OCI-LY7 (cell line): Measurements from ENCODE around the gene ST6GAL1. TPM values are rescaled to one million over a fixed set of nuclear protein-coding genes. Genes with fewer than 3 reads are reported as not detected.

ENCODE experiments used
- BruUV-seq: library from RNA; stranded (reverse); fragments of 400-500 nt; replicated peaks from 2 replicates; lab custom pipeline; 2021; lab: Mats Ljungman, UMichigan
- CTCF ChIA-PET: fragments of 300-600 bp; sonication (Branson Sonifier 250); formaldehyde crosslinking; loops from one replicate; lab custom pipeline; 2022; ENCODE audit warnings: antibody characterized with exemption; ENCODE audit not compliant: unreplicated experiment; lab: Charles Lee
- POLR2A ChIA-PET: fragments of 300-600 bp; sonication (Branson Sonifier 250); formaldehyde crosslinking; loops from one replicate; lab custom pipeline; 2022; ENCODE audit warnings: antibody characterized with exemption; lab: Charles Lee
- DNase-seq: peaks from one replicate; pipeline ENCODE4 v3.0.0-alpha.2; 2015; ENCODE audit warnings: low spot score
- H2AFZ ChIP-seq: fragments of 200-600 bp; sonication (generic), shearing (Covaris generic); 2 replicates; pipeline ENCODE4 v1.6.1; 2014; ENCODE audit warnings: mild to moderate bottlenecking, antibody characterized with exemption, low read length, moderate library complexity
- H3K27ac ChIP-seq: fragments of 200-600 bp; sonication (generic); 2 replicates; pipeline ENCODE4 v1.5.1; 2014; ENCODE audit warnings: mixed run types, low read depth, mild to moderate bottlenecking, moderate library complexity, low read length, inconsistent platforms; ENCODE audit not compliant: poor library complexity, severe bottlenecking
- H3K36me3 ChIP-seq: fragments of 200-600 bp; sonication (generic); 2 replicates; pipeline ENCODE4 v1.6.1; 2014; ENCODE audit warnings: mild to moderate bottlenecking, antibody characterized with exemption, low read length, moderate library complexity, mixed read lengths; ENCODE audit not compliant: insufficient read depth
- H3K4me1 ChIP-seq: fragments of 200-600 bp; sonication (generic); 2 replicates; pipeline ENCODE4 v1.5.1; 2014; ENCODE audit warnings: mild to moderate bottlenecking, low read length; ENCODE audit not compliant: insufficient read depth, poor library complexity, severe bottlenecking
- H3K4me2 ChIP-seq: fragments of 200-600 bp; sonication (generic); 2 replicates; pipeline ENCODE4 v1.6.1; 2014; ENCODE audit warnings: mild to moderate bottlenecking, low read length
- H3K4me3 ChIP-seq: fragments of 200-600 bp; sonication (generic); 2 replicates; pipeline ENCODE4 v1.5.1; 2014; ENCODE audit warnings: mild to moderate bottlenecking, low read depth, low read length; ENCODE audit not compliant: poor library complexity, severe bottlenecking
- H3K79me2 ChIP-seq: fragments of 200-600 bp; sonication (generic); 2 replicates; pipeline ENCODE4 v1.6.1; 2016; ENCODE audit warnings: low read depth, mild to moderate bottlenecking, low read length, moderate library complexity, mixed read lengths; ENCODE audit not compliant: insufficient read depth
- H3K9me2 ChIP-seq: fragments of 200-600 bp; sonication (generic); 2 replicates; pipeline ENCODE4 v1.6.1; 2016; ENCODE audit warnings: mild to moderate bottlenecking, low read length, mixed read lengths; ENCODE audit not compliant: insufficient read depth
- H3K9me3 ChIP-seq: fragments of 200-600 bp; sonication (generic); 2 replicates; pipeline ENCODE4 v1.6.1; 2014; ENCODE audit warnings: mild to moderate bottlenecking, mixed run types, low read length, mixed read lengths
- H4K20me1 ChIP-seq: fragments of 200-600 bp; sonication (generic); 2 replicates; pipeline ENCODE4 v1.6.1; 2014; ENCODE audit warnings: mild to moderate bottlenecking, antibody characterized with exemption, low read length, moderate library complexity, mixed read lengths; ENCODE audit not compliant: insufficient read depth
- CTCF ChIP-seq: fragments of 200-600 bp; sonication (generic); conservative IDR thresholded peaks from 2 replicates; pipeline ENCODE4 v1.5.1; 2014; ENCODE audit warnings: mild to moderate bottlenecking, antibody characterized with exemption, low read length, moderate library complexity, mixed read lengths
- EZH2phosphoT487 ChIP-seq: fragments of 200-600 bp; sonication (generic); IDR thresholded peaks from 2 replicates; pipeline ENCODE4 v1.6.1; 2018; ENCODE audit warnings: low read depth, borderline replicate concordance, mild to moderate bottlenecking, mixed run types, antibody characterized with exemption, low read length, moderate library complexity, mixed read lengths
- intact Hi-C: fragments of 100-400 bp; cut with micrococcal nuclease; formaldehyde crosslinking; loops from one replicate; pipeline ENCODE4 v1.10.0; 2022; ENCODE audit not compliant: unreplicated experiment
- total RNA-seq, 2 experiments: library from RNA; depleted of rRNA in 1 of 2; stranded (reverse); fragments of >200 nt in 1 of 2; shearing (Covaris generic) in 1 of 2; gene quantifications; 2 replicates each; pipeline ENCODE4 v1.2.3, GENCODE V29; 2014 to 2022

Gene ST6GAL1
- total RNA-seq, 2 experiments from 2014 or later = 192 to 375 TPM

DNA sequence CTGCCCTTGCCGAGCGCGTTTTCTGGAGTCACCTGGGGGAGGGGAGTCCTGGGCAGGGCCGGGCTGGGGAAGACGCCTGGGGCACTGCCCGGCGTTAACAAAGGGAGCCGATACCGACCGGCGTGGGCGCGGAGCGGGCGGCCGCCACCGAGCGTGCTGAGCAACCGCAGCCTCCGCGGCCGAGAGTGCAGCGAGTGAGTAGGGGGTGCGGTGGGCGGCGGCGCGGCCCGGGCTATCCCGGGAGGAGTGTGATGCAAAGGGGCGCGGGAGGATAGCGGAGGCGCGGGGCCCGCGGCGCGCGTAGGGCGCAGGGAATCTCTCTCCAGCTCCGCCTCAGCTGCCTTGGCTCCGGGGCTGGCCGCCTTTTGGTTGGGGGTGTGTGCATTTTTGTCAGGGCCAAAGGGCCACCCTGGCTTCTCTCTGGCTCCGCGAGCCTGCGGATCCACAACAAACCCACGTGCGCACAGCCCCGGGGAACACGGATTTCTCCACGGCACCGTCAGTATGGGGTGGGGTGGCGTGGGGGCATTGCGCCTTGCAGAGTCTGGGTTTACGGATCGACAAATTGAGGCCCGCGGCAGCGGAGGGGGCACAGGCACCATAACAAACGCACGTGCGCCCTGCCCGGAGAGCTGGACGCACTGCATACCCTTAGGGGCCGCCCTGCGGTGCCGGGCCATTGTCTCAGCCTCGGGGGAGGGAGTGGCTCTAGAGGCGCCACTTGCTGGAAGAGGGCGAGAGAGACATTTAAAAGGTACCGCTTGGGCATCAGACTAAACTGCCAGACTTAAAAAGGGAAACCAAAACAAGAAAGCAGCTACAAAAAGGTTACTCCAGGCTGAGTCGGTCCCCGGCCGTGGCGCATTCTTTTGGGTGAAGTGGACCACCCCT lies 560 bp downstream of the ST6GAL1 start:
- DNase-seq = peak; percentile 88
- peaks cover 52% of the 10 kb centered on the region; the same call in 1 of the 2 replicates for H3K79me2 ChIP-seq
- BruUV-seq = no TSS peak
- no peaks in the 10 kb centered on the region for H3K9me2 ChIP-seq
- ChIA-PET CTCF (interaction anchor here (0.6 to 0.7 kb wide), 3 partner anchors 83 to 587 kb away, joined by 3 to 7 read pairs (median 3); no protein-coding TSS in a partner anchor), POLR2A (interaction anchor here (0.6 to 3.2 kb wide), 13 partner anchors 9 to 138 kb away, joined by 3 to 15 read pairs (median 4); no protein-coding TSS in a partner anchor)
- H3K4me3 ChIP-seq = peak overlapping the region; percentile 88
- peak overlapping the region; percentile 56; the same call in 1 of the 2 replicates for H2AFZ ChIP-seq
- H4K20me1 ChIP-seq = peaks cover 16% of the 10 kb centered on the region
- H3K27ac ChIP-seq = peak overlapping the region; percentile 50
- peak overlapping the region; percentile 97 for H3K4me2 ChIP-seq
- peaks cover 38% of the 10 kb centered on the region for H3K36me3 ChIP-seq
- no peaks in the 10 kb centered on the region for H3K9me3 ChIP-seq
- TF ChIP-seq EZH2phosphoT487 = no peak
- peak; percentile 67 for TF ChIP-seq CTCF
- peaks cover 37% of the 10 kb centered on the region for H3K4me1 ChIP-seq
- intact Hi-C loops = loop anchor here (1.0 to 5.0 kb wide), 5 partner anchors 66 to 144 kb away; no protein-coding TSS in a partner anchor

DNA sequence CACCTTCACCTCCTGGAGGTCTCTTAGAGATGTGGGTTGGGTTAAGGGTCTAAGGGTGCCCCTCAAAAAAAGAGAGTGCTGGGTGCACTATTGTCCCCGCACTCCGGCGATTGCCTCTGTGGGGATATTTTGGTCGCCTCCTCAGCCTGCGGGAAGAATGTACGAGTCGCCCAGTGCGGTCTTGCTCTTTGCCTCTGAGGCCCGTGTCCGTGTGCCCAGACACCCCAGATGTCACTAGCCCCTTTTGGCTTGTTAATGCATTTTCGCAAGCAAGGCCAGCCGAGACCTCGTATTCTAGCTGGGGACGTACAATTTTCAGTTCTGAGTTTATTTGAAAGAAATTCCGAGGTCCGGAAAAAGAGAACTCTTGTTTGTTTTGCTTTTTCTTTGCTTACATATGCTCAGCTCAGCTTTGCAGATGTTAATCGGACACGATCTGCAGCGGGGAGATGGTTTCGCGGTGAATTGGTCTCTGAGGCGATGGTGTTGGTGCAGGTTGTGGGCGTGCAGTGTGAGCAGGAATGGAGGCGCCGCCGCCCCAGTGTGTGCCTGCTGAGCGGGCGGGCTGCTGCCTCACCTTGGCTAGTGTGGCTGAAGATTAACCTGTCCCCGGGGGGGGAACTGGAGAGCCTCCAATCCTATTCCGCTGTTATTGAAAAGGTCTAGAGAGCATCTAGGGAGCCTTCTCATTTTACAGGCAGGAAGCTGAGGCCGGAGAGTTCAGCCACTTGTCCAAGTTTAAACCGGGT lies 1.4 kb downstream of the ST6GAL1 start:
- no peak overlapping the region for H2AFZ ChIP-seq
- no peak; the same call in 1 of the 2 replicates for TF ChIP-seq CTCF
- no peak for TF ChIP-seq EZH2phosphoT487
- H3K4me2 ChIP-seq = peak overlapping the region; percentile 97
- BruUV-seq = no TSS peak
- ChIA-PET CTCF (interaction anchor here (0.6 to 1.8 kb wide), 5 partner anchors 15 to 586 kb away, joined by 3 to 7 read pairs (median 3); no protein-coding TSS in a partner anchor), POLR2A (interaction anchor here (0.6 to 3.2 kb wide), 25 partner anchors 8 to 361 kb away, joined by 3 to 15 read pairs (median 4); partner anchors contain the start of gene DNAJB11)
- peaks cover 16% of the 10 kb centered on the region for H4K20me1 ChIP-seq
- H3K36me3 ChIP-seq = peaks cover 46% of the 10 kb centered on the region
- peaks cover 61% of the 10 kb centered on the region for H3K79me2 ChIP-seq
- H3K4me1 ChIP-seq = peaks cover 40% of the 10 kb centered on the region
- peak overlapping the region; percentile 88 for H3K4me3 ChIP-seq
- H3K9me3 ChIP-seq = no peaks in the 10 kb centered on the region
- H3K27ac ChIP-seq = peak overlapping the region; percentile 50
- peak; percentile 53 for DNase-seq
- intact Hi-C loops = loop anchor here (1.0 to 5.0 kb wide), 5 partner anchors 65 to 144 kb away; no protein-coding TSS in a partner anchor
- no peaks in the 10 kb centered on the region for H3K9me2 ChIP-seq
